Activated effector memory CD4-positive, alpha-beta T cell treated with Interleukin-2 at 50 U/mL for 16 hours (primary cell): ENCODE results near the gene GTF3C4.

Source experiments
- DNase-seq: peaks from one replicate; pipeline ENCODE4 v3.0.0-alpha.2; 2020

GTF3C4 gene

DNA sequence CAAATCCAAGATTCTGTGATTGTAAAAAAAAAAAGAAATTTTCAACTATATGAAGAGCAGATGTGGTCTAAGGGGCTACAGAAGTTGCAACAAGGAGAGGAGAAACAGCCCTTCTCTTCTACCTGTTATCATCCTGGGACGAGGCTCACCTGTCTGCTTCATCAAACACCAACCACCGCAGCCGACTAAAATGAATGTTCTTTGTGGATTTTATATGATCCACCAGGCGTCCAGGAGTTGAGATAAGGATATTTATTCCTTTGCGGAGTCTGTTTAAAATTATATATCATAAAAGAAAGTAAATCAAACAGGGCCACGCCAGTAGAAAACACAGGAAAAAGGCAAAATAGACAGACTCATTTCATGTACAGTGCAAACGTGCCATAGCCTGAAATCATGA, 22.0 kb upstream of the GTF3C4 start:
- DNase-seq, result no peak

DNA sequence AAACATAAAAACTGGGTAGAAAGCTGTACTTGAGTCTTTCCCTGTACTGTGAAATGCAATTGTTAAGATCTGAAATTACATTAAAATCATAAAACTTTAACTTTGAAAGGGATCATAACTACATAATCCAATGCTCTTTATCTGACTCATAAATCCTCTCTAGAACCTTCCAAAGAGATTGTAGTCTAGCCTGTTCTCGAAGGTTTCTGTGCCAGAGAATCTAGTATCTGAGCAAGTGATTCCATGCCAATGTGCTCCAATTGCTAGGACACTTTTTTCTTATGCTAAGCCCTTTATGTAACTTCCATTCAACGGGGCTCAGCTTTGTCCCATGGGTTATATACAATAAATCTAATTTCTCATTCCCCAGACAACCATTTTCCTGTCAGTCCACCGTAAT, 21.6 kb upstream of the GTF3C4 start:
- DNase-seq, result no peak

- DNase-seq, result no peak
Measured at GRCh38 chr9:132651259-132651658, 19.0 kb upstream of the GTF3C4 start.

GRCh38 chr9:132656299-132656698, 14.0 kb upstream of the GTF3C4 start:
- no peak for DNase-seq

- no peak for DNase-seq
Measured at GRCh38 chr9:132662152-132662945, 7.9 kb upstream of the GTF3C4 start.

- no peak for DNase-seq
Measured at GRCh38 chr9:132663117-132663516, 7.1 kb upstream of the GTF3C4 start.

DNA sequence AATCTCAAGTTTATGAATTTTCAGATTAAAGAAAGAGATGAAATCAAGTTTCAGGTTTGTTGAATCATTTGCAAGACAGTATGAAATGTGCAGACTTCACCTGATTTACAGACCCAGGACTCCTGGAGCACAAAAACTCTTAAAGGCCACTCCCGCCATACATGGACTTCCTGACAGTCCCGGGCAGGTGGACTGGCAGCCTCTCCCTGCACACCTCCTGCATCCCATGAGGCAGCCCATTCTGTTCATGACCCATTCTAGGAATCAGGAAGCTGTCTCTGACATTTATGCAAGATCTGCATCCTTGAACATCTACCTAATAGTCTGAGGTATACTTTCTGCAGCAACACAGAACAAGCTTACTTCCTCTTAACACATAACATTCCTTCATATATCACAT, 6.4 kb upstream of the GTF3C4 start:
- no peak for DNase-seq

GRCh38 chr9:132669319-132669697, 956 bp upstream of the GTF3C4 start:
- no peak for DNase-seq

- peak; percentile 82 for DNase-seq
Measured at GRCh38 chr9:132669698-132670456, 387 bp upstream of the GTF3C4 start, which contains the start of gene DDX31. Gene DDX31 (minus strand): TSS chr9:132669983. CDS start chr9:132669934, 49 bp downstream.

DNA sequence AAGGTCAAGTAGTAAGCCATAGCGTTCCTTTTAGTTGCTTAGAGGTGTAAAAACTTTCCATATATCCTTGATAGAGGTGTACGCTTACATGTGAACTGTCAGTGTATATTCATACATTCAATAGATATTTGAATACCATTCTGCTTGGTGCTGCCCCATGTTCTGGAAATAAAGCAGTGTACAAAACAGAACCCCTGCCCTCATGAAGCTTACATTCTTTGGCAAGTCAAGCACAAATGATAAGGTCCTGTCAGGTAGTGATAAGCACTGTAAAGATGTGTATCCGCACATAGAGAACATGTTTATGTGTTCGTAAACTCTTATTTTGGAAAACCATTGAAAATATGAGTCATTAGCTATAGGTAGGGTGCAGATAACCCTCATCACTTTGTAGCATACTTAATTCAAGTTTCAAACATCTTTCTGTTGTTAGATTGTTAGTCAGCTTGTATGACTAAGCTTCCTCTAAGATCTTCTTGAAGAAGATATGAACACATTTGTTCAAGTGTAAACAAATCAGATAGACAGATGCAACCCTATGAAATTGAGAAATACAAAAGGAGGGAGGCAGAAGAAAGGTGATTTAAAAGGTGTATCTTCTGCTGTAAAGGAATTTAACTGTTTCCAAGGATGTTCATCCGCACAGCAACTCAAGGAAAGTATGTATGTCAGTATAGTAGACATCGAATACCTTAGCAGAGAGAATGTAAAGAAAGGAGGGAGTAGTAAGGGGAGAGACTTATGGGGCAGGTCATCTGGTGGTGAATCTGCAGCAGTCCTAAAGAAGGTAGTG, 1.6 kb downstream of the GTF3C4 start:
- no peak for DNase-seq

- no peak for DNase-seq
Measured at GRCh38 chr9:132672413-132672690, 2.1 kb downstream of the GTF3C4 start.

GRCh38 chr9:132673355-132673754, 3.1 kb downstream of the GTF3C4 start:
- no peak for DNase-seq

GRCh38 chr9:132674485-132674884, 4.2 kb downstream of the GTF3C4 start:
- DNase-seq, result no peak

DNA sequence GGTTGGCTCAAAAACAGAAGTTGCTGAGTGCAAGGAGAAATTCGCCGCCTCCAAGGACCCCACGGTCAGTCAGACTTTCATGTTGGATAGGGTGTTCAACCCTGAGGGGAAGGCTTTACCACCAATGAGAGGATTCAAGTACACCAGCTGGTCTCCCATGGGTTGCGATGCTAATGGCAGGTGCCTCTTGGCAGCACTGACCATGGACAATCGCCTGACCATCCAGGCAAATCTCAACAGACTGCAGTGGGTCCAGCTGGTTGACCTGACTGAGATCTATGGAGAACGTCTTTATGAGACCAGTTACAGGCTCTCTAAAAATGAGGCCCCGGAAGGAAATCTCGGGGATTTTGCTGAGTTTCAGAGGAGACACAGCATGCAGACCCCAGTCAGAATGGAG, 7.7 kb downstream of the GTF3C4 start:
- DNase-seq, result no peak

- no peak for DNase-seq
Measured at GRCh38 chr9:132679946-132680625, 9.8 kb downstream of the GTF3C4 start.

DNA sequence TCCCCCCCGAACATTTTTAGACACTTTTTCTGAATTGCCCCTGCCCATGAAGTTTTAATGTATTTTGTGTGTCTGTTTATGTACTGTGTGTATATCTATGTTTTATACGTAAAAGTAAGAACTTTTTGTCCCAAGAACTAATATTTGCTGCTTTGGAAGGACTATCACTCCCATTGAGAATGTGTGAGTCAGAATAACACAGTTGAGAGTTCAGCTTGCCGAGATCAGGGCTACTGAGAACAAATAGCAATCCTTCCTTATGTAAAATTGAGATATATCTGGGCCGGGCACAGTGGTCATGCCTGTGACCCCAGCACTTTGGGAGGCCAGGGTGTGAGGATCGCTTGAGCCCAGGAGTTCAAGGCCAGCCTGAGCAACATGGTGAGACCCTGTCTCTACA, 11.3 kb downstream of the GTF3C4 start:
- DNase-seq, result no peak

GRCh38 chr9:132683873-132684272, 13.6 kb downstream of the GTF3C4 start:
- DNase-seq, result no peak

- DNase-seq, result no peak
Measured at GRCh38 chr9:132690696-132691095, 20.4 kb downstream of the GTF3C4 start.

DNA sequence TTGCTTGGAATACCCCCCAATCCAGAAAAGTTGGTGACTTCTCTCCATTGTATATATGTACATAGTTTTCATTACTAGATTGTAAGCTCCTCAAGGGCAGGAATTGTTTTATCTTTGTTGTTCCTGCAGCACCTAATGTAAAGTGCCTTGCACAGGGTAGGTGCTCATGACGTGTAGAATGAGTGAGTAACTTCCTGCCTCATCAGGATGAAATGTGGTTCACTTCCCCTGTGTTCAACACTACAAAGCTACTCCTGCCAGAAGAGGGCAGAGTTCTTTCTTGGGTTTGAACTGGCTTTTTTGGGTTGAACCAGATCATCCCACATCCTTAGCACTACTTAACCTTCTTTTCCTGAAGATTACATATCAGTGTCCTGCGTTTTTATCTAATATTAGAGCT, 23.9 kb downstream of the GTF3C4 start:
- DNase-seq, result no peak

DNA sequence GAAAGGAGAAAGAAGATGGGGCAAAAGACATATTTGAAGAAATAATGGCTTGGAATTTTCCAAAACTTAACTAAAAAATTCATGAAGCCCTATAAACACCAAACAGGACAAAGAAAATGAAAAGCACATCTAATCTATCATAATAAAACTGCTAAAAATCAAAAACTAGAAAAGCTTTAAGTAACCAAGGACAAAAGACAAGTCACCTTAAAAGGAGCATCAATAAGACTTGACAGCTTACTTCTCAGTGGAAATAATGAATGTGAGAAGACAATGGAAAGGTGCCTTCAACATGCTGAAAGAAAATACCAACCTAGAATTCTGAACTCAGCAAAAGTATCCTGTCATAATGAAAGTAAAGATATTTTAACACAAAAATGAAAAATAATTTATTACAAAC, 27.0 kb downstream of the GTF3C4 start:
- no peak for DNase-seq

- no peak for DNase-seq
Measured at GRCh38 chr9:132698989-132699388, 28.7 kb downstream of the GTF3C4 start.

DNA sequence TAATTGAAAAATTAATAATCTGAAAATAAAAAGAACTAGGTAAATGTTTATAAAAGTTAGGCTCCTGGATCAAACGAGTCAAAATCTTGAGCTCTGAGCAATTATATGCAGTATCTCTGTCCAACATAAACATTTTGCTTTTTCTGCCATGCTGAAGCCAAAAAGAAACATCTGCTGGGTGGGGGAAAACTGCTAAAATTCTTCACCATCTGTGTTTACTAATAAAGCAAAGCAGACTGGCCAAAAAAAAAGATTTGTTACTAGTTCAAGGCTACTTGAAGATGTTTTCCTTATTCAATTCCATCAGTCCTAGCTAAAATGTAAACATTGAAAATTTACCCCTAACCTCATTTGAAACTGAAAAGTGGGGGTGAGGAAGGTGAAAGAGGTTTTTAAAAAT, 29.7 kb downstream of the GTF3C4 start:
- no peak for DNase-seq

DNA sequence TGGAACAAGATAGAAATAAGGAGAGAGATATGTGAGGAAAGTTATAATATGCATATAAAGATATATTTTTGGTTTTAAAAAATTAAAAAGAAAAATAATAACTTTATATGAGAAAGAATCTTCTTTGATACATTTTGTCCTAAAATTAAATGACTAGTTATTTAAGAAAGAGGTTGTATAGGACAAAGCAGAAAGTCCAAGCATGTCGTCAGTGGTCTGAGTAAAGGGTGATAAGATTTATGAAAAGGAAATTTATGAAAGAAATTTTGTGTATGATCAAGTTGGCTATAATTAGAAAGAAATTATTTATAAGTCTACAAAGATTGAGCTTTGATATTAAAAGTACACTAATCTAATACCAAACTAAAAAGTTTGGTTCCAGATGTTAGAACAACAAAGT, 32.0 kb downstream of the GTF3C4 start:
- no peak for DNase-seq
